HTERT RPE-1 (cell line): ENCODE results near the gene HPS1.

ENCODE experiments used
- in situ Hi-C: fragments of 300-500 bp; cut with MboI; formaldehyde crosslinking; loops from 4 replicates; pipeline ENCODE4 v1.14.3; 2020; ENCODE audit warnings: low sequenced_read_pairs

HPS1 gene

GRCh38 chr10:98446661-98447221 is at the start of gene HPS1:
Gene HPS1, minus strand, starts transcription at chr10:98446935. Its CDS starts 3,695 bp downstream, at chr10:98443240.
- in situ Hi-C loops, result no loop called here

DNA sequence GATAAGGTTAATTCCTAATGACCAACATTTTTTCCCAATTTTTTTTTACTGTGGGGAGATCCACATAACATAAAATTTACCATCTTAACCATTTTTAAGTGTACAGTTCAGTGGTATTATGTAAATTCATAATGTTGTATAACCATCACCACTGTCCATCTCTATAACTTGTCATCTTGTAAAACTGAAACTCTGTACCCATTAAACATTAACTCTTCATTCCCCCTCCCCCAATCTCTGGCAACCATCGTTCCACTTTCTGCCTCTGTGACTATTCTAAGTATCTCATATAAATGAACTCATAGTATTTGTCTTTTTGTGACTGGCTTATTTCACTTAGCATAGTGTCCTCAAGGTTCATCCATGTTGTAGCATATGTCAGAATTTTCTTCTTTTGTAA is 46.0 kb upstream of the HPS1 start:
- in situ Hi-C loops, result no loop called here

DNA sequence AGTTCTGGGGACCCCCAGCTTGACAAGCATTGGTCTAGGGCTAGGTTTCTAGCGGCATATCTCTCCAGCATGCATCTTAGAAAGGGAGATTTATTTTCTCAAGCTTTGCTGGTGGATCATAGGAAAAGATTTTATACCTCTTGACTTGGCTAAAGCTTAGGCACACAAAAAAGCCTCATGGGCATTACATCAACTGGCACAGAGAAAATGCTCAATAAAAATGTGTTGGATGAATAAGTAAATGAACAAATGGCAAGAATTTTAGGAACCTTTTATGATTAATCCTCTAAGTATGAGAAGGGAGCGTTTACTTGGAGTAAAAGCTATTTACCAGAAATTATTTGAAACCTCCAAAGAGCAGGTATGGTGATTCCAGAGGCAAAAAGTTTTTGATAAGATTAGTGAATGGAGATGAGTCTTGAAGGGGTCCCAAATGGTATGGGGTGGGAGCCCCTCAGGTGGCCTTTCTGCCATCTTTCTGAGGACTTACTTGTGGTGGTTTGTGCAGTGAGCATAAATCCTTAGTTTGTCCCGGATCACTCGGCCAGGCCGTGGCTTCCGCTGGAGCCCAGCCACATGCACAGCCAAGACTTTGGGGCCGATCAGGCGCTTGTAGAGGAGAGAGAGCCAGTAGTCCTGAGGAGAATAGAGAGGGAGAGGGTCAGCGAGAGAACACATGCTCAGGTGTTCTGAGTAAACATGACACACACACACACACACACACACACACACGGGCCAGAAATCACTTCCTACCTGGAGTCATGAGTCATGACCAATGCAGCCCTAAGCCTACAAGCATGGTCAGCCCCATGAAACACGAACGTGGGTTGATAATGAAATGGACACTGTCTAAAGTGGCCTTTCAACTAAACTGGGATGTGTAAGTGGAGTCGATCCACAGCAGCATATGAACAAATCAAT is 43.1 kb upstream of the HPS1 start:
- in situ Hi-C loops, result no loop called here

- in situ Hi-C loops, result no loop called here
Observed at GRCh38 chr10:98488669-98489430, 42.1 kb upstream of the HPS1 start.

DNA sequence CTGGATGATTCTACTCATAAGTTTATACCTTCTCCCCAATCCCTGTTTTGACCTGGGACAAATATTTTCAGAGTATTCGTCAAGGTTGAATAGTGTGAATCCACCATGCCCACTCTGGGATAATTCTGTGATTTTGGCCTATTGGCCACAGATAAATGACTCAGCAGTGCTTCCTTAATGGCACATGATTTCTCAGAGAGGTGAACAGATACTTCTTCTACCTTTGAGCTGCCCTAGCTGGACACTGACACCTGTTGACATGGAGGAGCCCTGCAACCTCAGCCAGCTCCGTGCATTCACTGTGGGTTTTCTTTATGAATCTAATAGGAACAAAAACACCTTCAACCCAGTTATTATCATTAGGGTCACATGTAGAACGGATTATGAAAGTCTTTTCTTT is 40.9 kb upstream of the HPS1 start:
- in situ Hi-C loops, result no loop called here

- in situ Hi-C loops, result no loop called here
Observed at GRCh38 chr10:98486421-98486820, 39.7 kb upstream of the HPS1 start.

GRCh38 chr10:98485959-98486358 is 39.2 kb upstream of the HPS1 start:
- in situ Hi-C loops, result no loop called here

GRCh38 chr10:98483658-98484057 is 36.9 kb upstream of the HPS1 start:
- in situ Hi-C loops, result no loop called here

DNA sequence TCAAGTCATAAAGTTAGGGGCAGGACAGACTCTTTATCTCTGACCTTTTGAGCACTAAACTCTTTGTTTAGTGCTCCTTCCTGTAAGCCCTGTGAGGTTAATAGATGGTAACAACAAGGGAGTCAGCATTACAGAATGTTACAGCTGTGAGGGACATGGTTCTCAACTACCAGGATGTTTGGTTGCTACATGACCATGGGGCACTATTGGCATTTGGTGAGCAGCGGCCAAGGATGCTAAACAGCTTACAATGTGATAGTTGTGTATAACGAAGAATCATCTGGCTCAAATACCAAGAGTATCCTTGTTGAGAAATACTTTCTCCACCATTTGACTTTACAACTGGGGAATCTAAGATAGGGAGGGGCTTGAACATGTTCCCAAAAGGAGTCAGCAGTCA is 35.4 kb upstream of the HPS1 start:
- in situ Hi-C loops, result no loop called here

DNA sequence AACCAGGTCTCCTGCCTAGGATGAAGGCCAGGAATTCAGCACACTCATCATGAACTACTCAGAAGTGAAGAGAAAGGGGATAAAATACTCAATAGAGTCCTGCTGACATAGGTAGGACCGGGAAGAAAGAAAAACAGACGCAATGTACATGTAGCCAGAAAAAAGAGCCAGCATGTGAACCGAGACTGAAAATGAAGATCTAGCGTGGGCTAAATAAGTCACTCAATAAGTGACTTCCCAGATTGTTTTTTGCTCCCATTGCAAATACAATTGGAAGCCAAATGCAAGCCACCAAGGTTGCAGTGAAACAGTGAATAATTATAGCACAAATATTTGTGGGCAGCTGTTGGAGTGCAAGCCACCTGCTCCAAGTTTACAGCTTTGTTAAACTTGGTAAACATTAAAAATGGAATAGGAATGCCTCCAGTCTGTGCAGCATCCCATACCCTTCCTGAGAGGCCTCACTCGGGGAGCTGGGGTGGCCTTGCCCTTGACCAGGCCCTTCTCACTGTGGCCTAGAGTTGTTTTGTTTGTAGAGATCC is 34.7 kb upstream of the HPS1 start:
- in situ Hi-C loops, result no loop called here

DNA sequence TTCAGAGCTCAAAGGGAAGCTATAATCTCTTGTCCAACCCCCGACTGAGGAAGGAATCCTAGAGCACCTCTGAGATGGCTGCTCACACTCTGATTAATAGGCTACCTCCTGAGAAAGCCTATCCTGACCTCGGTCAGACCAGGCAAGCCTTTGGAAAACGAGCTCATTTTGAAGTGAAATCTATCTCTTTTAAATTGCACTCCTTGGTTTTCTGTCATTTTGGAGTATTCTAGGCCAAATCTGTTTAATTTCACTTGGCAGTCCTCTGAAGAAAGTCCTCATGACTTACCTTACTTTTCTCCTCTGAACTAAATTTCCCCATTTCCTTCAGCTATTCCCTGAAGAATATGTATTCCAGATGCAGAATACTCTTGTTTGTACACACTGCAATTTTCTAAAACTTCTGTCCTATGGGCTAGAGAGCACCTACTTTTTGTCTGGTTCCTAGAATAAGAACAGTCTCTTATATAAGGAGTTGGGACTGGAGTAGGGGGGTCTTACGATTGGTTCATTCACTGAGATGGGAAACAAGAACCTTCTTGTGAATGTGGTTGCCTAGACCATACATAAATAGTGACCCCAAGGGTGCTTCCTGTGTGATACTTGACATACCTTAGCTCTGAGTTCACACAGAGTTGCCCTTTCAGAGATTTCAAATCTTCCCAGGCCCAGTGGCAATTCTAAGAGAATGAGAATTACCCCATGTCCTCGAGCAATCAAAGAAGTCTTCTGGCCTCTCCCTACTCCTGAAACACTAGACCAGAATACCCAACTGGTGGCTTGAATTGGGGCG is 31.9 kb upstream of the HPS1 start:
- in situ Hi-C loops, result no loop called here

- in situ Hi-C loops, result no loop called here
Observed at GRCh38 chr10:98477861-98478260, 31.1 kb upstream of the HPS1 start.

DNA sequence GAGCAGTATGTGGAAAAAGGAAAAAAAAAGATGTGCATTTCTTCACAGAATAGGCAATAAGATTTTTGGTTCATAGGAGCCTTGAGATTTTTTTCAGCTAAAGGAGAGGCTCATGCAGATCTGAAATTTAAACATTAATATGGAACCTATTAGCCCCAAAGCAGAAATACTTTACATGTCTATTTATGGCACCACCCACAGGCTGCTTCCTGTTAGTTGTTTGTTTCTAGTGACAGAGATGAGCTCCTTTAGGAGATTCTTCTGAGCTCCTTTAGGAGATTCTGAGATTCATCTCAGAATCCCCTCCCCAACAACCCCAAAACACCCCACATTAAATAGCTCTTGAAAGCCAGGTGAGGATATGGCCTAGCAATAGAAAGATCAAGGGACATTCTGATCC is 27.9 kb upstream of the HPS1 start:
- in situ Hi-C loops, result no loop called here

- in situ Hi-C loops, result no loop called here
Observed at GRCh38 chr10:98472196-98472595, 25.5 kb upstream of the HPS1 start.

DNA sequence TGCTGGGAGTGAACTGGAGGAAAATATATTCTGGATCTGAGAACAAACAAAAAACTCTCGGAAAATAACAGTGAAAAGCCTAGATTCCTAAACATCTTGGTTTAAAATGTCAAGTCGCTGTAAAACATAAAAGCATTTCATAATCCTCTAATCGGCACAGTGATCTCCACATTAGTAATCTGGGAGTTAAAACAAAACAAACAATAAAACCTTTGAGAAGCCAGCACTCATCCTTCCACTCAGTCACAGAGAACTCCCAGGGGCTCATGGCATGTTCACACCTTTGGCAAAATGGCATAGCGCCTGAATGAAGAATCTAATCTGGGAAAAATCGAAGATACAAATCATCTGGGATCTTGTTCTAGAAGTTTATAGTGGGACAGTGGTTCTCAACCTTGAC is 24.1 kb upstream of the HPS1 start:
- in situ Hi-C loops, result no loop called here

DNA sequence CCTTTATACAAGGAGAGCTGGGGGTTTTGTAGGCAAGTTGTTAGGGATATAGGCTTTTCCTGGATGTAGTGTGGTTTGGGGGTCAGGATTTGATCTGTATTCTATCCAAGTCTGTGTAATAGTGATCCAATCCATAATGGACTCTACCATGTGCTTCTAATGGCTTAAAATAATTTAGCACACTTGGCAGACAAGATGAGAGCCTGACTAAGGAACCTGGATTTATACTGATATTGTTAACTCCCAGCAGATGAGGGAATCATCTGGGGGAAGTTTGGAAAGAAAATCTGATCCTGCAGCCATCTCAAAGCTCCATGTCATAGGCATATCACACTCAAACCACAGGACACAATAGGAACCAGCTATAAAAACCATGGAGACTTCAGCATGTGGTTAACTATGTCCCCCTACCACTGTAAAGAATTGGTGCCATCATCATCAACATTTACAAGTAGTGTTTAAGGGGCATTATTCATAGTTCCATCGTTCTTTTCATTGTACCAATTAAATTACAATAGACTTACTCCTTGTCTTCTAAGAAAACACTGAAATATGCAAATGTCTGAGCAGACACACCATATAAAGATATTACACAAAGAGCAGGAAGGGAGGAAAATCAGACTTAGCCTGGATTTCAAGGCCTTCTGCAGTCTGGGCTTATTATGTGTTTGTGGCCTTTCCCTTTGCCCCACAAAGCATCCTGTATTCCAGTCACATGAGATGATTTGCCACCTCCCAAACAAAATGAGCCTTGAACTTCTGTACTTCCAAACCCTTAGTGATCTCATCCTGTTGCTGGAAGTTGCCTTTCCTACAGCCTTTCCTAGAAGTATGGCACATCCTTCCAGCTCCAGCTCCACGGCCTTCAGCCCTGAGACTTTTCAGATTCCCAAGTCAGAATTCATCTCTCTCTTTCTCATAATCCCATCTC is 22.5 kb upstream of the HPS1 start:
- in situ Hi-C loops, result no loop called here

GRCh38 chr10:98467506-98468318 is 21.0 kb upstream of the HPS1 start:
- in situ Hi-C loops, result no loop called here

DNA sequence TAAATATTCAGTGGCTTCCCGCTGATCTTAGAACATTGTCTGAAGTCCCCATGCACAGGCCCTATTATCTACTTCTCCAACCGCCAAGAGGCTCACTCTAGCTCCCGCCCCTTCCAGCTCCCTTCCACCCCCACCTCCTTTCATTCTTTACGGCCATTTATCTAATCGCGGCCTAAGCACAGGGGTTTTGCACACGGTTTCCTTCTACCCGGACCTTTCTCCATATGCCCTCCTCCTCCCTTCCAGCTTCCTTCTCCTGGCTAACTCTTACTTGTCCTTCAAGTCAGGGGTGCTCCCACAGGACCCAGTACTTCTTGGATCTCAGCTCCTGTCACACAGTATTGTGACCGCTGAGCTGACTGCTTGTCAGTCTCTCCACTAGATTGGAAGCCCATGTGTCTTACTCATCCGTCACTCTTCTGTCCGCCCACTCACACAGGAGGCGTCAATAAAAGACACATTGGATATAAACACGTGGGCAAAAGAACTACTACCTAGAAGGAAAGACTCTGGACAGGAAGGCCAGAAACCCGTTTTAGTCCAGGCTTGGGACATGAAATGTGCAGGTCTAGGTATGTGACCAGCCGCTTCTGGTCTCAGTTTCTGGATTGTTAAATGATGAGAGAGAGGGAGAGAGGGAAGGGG is 20.2 kb upstream of the HPS1 start:
- in situ Hi-C loops, result no loop called here
